Superior temporal gyrus (tissue), 1 donor: ENCODE data around the gene AP3S1.

Source experiments
- DNase-seq: peaks from one replicate; pipeline ENCODE4 v3.0.0-alpha.2; 2016; ENCODE audit errors: extremely low spot score

AP3S1 gene

GRCh38 chr5:115940080-115940810, 98.5 kb downstream of the AP3S1 start:
- DNase-seq, result no peak

- no peak for DNase-seq
These were observed 99.4 kb downstream of the AP3S1 start for GRCh38 chr5:115941051-115941675.

GRCh38 chr5:115944501-115944900, 102.8 kb downstream of the AP3S1 start:
- DNase-seq, result no peak

GRCh38 chr5:115946655-115947054, 104.9 kb downstream of the AP3S1 start:
- no peak for DNase-seq

GRCh38 chr5:115947260-115947659, 105.5 kb downstream of the AP3S1 start:
- DNase-seq, result no peak

- no peak for DNase-seq
These were observed 106.4 kb downstream of the AP3S1 start for GRCh38 chr5:115948091-115948534.

- DNase-seq, result no peak
These were observed 107.4 kb downstream of the AP3S1 start for GRCh38 chr5:115949096-115949495.

GRCh38 chr5:115952588-115952987, 110.9 kb downstream of the AP3S1 start:
- DNase-seq, result no peak

GRCh38 chr5:115954144-115954543, 112.4 kb downstream of the AP3S1 start:
- no peak for DNase-seq

- DNase-seq, result no peak
These were observed 115.2 kb downstream of the AP3S1 start for GRCh38 chr5:115956957-115957356.

GRCh38 chr5:115961381-115962238, 119.9 kb downstream of the AP3S1 start:
- DNase-seq, result no peak

- no peak for DNase-seq
These were observed 120.5 kb downstream of the AP3S1 start, which contains the start of gene LVRN for GRCh38 chr5:115962239-115962564. Gene LVRN (plus strand): TSS chr5:115962475. CDS start chr5:115962618, 143 bp downstream.

- DNase-seq, result no peak
These were observed 121.0 kb downstream of the AP3S1 start for GRCh38 chr5:115962565-115963402.

- no peak for DNase-seq
These were observed 121.8 kb downstream of the AP3S1 start for GRCh38 chr5:115963566-115963965.
